Measurements from ENCODE around the gene METTL23. TPM values are rescaled to one million over a fixed set of nuclear protein-coding genes. Genes with fewer than 3 reads are reported as not detected.

METTL23 gene
- 43.4 and 72.4 TPM in 2 replicates for total RNA-seq (2014; rRNA removed; shearing (Covaris generic); ENCODE audit: low replicate concordance)

- Histone ChIP-seq H3K4me1 (ENCODE audit: low read length) (peaks cover 33% of the 10 kb centered on the region), H3K36me3 (ENCODE audit: insufficient read depth, low read length) (peaks cover 9% of the 10 kb centered on the region; the same call in 1 of the 2 replicates), H4K20me1 (ENCODE audit: insufficient read depth, low read depth, low read length) (peaks cover 11% of the 10 kb centered on the region; the same call in 1 of the 2 replicates)
Measured at GRCh38 chr17:76726776-76727718, at the start of gene METTL23. TSS of gene METTL23 (plus strand) at chr17:76726839. CDS start at chr17:76729711, 2,872 bp downstream.

GRCh38 chr17:76677406-76677805, 49.2 kb upstream of the METTL23 start:
- no peak overlapping the region for H2AFZ ChIP-seq (ENCODE audit: low read length)
- H3K9ac ChIP-seq (ENCODE audit: low read length): no peak overlapping the region
- H3K4me2 ChIP-seq (ENCODE audit: low read depth, low read length, poor library complexity, severe bottlenecking): no peak overlapping the region
- no peaks in the 10 kb centered on the region for H3K27me3 ChIP-seq (ENCODE audit: low read length)
- no peak for DNase-seq
- H3K4me1 ChIP-seq (ENCODE audit: low read length): peaks cover 1% of the 10 kb centered on the region
- H3K4me3 ChIP-seq (ENCODE audit: low read length): no peak overlapping the region
- no peaks in the 10 kb centered on the region for H3K36me3 ChIP-seq (ENCODE audit: insufficient read depth, low read length)
- no peaks in the 10 kb centered on the region for H4K20me1 ChIP-seq (ENCODE audit: insufficient read depth, low read depth, low read length)
- H3K9me3 ChIP-seq (ENCODE audit: low read length): no peaks in the 10 kb centered on the region
- peaks cover under 1% of the 10 kb centered on the region; the same call in 1 of the 2 replicates for H3K9me2 ChIP-seq (replicated peaks; ENCODE audit: insufficient read depth, low read length)
- no peak overlapping the region for H3K27ac ChIP-seq (ENCODE audit: low read length)
- H3K79me2 ChIP-seq (ENCODE audit: low read length): no peaks in the 10 kb centered on the region

More at GRCh38 chr17:76726776-76727718, at the start of gene METTL23:
- Histone ChIP-seq H3K27ac (ENCODE audit: low read length) (peak within 1 kb of the TSS; percentile 92), H3K27me3 (ENCODE audit: low read length) (no peaks in the 10 kb centered on the region), H2AFZ (ENCODE audit: low read length) (peak within 1 kb of the TSS; percentile 97), H3K79me2 (ENCODE audit: low read length) (peaks cover 57% of the 10 kb centered on the region), H3K9ac (ENCODE audit: low read length) (peak within 1 kb of the TSS; percentile 100), H3K4me3 (ENCODE audit: low read length) (peak within 1 kb of the TSS; percentile 97), H3K9me3 (ENCODE audit: low read length) (no peaks in the 10 kb centered on the region), H3K4me2 (ENCODE audit: low read depth, low read length, poor library complexity, severe bottlenecking) (peak within 1 kb of the TSS; percentile 93), H3K9me2 (replicated peaks; ENCODE audit: insufficient read depth, low read length) (no peaks in the 10 kb centered on the region)
- peak; percentile 94 for DNase-seq

GRCh38 chr17:76678330-76678729, 48.3 kb upstream of the METTL23 start:
- Histone ChIP-seq H3K9ac (ENCODE audit: low read length) (no peak overlapping the region), H3K4me2 (ENCODE audit: low read depth, low read length, poor library complexity, severe bottlenecking) (no peak overlapping the region), H3K27ac (ENCODE audit: low read length) (no peak overlapping the region), H3K4me1 (ENCODE audit: low read length) (no peaks in the 10 kb centered on the region), H3K27me3 (ENCODE audit: low read length) (no peaks in the 10 kb centered on the region), H3K4me3 (ENCODE audit: low read length) (no peak overlapping the region), H3K9me2 (replicated peaks; ENCODE audit: insufficient read depth, low read length) (no peaks in the 10 kb centered on the region), H3K9me3 (ENCODE audit: low read length) (no peaks in the 10 kb centered on the region), H3K36me3 (ENCODE audit: insufficient read depth, low read length) (no peaks in the 10 kb centered on the region), H3K79me2 (ENCODE audit: low read length) (no peaks in the 10 kb centered on the region), H4K20me1 (ENCODE audit: insufficient read depth, low read depth, low read length) (no peaks in the 10 kb centered on the region), H2AFZ (ENCODE audit: low read length) (no peak overlapping the region)
- DNase-seq: no peak

- no peak overlapping the region for H2AFZ ChIP-seq (ENCODE audit: low read length)
- no peaks in the 10 kb centered on the region for H3K79me2 ChIP-seq (ENCODE audit: low read length)
- H3K9me2 ChIP-seq (replicated peaks; ENCODE audit: insufficient read depth, low read length): no peaks in the 10 kb centered on the region
- H3K4me3 ChIP-seq (ENCODE audit: low read length): no peak overlapping the region
- H4K20me1 ChIP-seq (ENCODE audit: insufficient read depth, low read depth, low read length): no peaks in the 10 kb centered on the region
- H3K4me2 ChIP-seq (ENCODE audit: low read depth, low read length, poor library complexity, severe bottlenecking): no peak overlapping the region
- H3K27ac ChIP-seq (ENCODE audit: low read length): no peak overlapping the region
- H3K9me3 ChIP-seq (ENCODE audit: low read length): no peaks in the 10 kb centered on the region
- no peaks in the 10 kb centered on the region for H3K27me3 ChIP-seq (ENCODE audit: low read length)
- no peaks in the 10 kb centered on the region for H3K36me3 ChIP-seq (ENCODE audit: insufficient read depth, low read length)
- no peak overlapping the region for H3K9ac ChIP-seq (ENCODE audit: low read length)
- DNase-seq: no peak
- no peaks in the 10 kb centered on the region for H3K4me1 ChIP-seq (ENCODE audit: low read length)
Measured at GRCh38 chr17:76679239-76679638, 47.4 kb upstream of the METTL23 start.

GRCh38 chr17:76681222-76682137, 45.2 kb upstream of the METTL23 start:
- Histone ChIP-seq H3K9me3 (ENCODE audit: low read length) (no peaks in the 10 kb centered on the region), H3K27ac (ENCODE audit: low read length) (no peak overlapping the region), H3K9me2 (replicated peaks; ENCODE audit: insufficient read depth, low read length) (no peaks in the 10 kb centered on the region), H3K4me1 (ENCODE audit: low read length) (no peaks in the 10 kb centered on the region), H2AFZ (ENCODE audit: low read length) (no peak overlapping the region), H3K36me3 (ENCODE audit: insufficient read depth, low read length) (no peaks in the 10 kb centered on the region), H3K9ac (ENCODE audit: low read length) (no peak overlapping the region), H3K4me2 (ENCODE audit: low read depth, low read length, poor library complexity, severe bottlenecking) (no peak overlapping the region), H3K79me2 (ENCODE audit: low read length) (no peaks in the 10 kb centered on the region), H4K20me1 (ENCODE audit: insufficient read depth, low read depth, low read length) (no peaks in the 10 kb centered on the region), H3K4me3 (ENCODE audit: low read length) (no peak overlapping the region), H3K27me3 (ENCODE audit: low read length) (no peaks in the 10 kb centered on the region)
- peak; percentile 85 for DNase-seq

- H3K9me2 ChIP-seq (replicated peaks; ENCODE audit: insufficient read depth, low read length): no peaks in the 10 kb centered on the region
- DNase-seq: no peak
- H3K36me3 ChIP-seq (ENCODE audit: insufficient read depth, low read length): no peaks in the 10 kb centered on the region
- no peak overlapping the region for H3K4me2 ChIP-seq (ENCODE audit: low read depth, low read length, poor library complexity, severe bottlenecking)
- no peak overlapping the region for H3K27ac ChIP-seq (ENCODE audit: low read length)
- no peaks in the 10 kb centered on the region for H3K27me3 ChIP-seq (ENCODE audit: low read length)
- H3K9ac ChIP-seq (ENCODE audit: low read length): no peak overlapping the region
- H3K4me3 ChIP-seq (ENCODE audit: low read length): no peak overlapping the region
- H3K4me1 ChIP-seq (ENCODE audit: low read length): no peaks in the 10 kb centered on the region
- no peaks in the 10 kb centered on the region for H3K79me2 ChIP-seq (ENCODE audit: low read length)
- H2AFZ ChIP-seq (ENCODE audit: low read length): no peak overlapping the region
- H3K9me3 ChIP-seq (ENCODE audit: low read length): no peaks in the 10 kb centered on the region
- H4K20me1 ChIP-seq (ENCODE audit: insufficient read depth, low read depth, low read length): no peaks in the 10 kb centered on the region
Measured at GRCh38 chr17:76682296-76682695, 44.3 kb upstream of the METTL23 start.

- Histone ChIP-seq H2AFZ (ENCODE audit: low read length) (no peak overlapping the region), H3K79me2 (ENCODE audit: low read length) (no peaks in the 10 kb centered on the region), H3K27ac (ENCODE audit: low read length) (no peak overlapping the region), H3K4me2 (ENCODE audit: low read depth, low read length, poor library complexity, severe bottlenecking) (no peak overlapping the region), H3K9ac (ENCODE audit: low read length) (no peak overlapping the region), H3K36me3 (ENCODE audit: insufficient read depth, low read length) (no peaks in the 10 kb centered on the region), H3K4me1 (ENCODE audit: low read length) (no peaks in the 10 kb centered on the region), H3K4me3 (ENCODE audit: low read length) (no peak overlapping the region), H3K27me3 (ENCODE audit: low read length) (no peaks in the 10 kb centered on the region), H3K9me3 (ENCODE audit: low read length) (no peaks in the 10 kb centered on the region), H3K9me2 (replicated peaks; ENCODE audit: insufficient read depth, low read length) (no peaks in the 10 kb centered on the region), H4K20me1 (ENCODE audit: insufficient read depth, low read depth, low read length) (no peaks in the 10 kb centered on the region)
- peak; percentile 66 for DNase-seq
Measured at GRCh38 chr17:76683011-76683755, 43.5 kb upstream of the METTL23 start.

Data from Karpas-422 (cell line).